Adrenal gland (tissue), 12 donors: ENCODE measurements around the gene HIVEP3. TPM values are rescaled to one million over a fixed set of nuclear protein-coding genes. Genes with fewer than 3 reads are reported as not detected.
A peak's percentile ranks its signal among the peaks of the same experiment; 100 is the strongest.

Experiments
- DNase-seq, 7 donors: peaks; one replicate each; pipeline ENCODE4 v3.0.0-alpha.2; 2019 to 2020
- H3K27ac ChIP-seq, 5 donors: fragments of 200-600 bp; sonication (generic) in 4 of 5; 1 replicate in 3 of 5; 2 replicates in 2 of 5; pipeline versions ENCODE4 v1.5.1 to v1.8.0; 2016 to 2020; ENCODE audit warnings: mild to moderate bottlenecking in 1 of 5
- H3K27me3 ChIP-seq: fragments of 200-600 bp; 2 replicates; pipeline ENCODE4 v1.8.0; 2021
- H3K36me3 ChIP-seq, 2 donors: fragments of 200-600 bp; replicated peaks in 1 of 2; 1 replicate in 1 of 2; 2 replicates in 1 of 2; pipeline versions ENCODE4 v1.5.1 to v1.8.0; 2018 to 2022
- H3K4me1 ChIP-seq, 2 donors: fragments of 200-600 bp; replicated peaks in 1 of 2; 1 replicate in 1 of 2; 2 replicates in 1 of 2; pipeline versions ENCODE4 v1.5.1 to v1.8.0; 2018 to 2021
- H3K4me3 ChIP-seq, 4 donors: fragments of 200-600 bp; sonication (generic) in 3 of 4; one replicate each; pipeline ENCODE4 v1.5.1; 2016 to 2018
- H3K9me3 ChIP-seq, 3 donors: fragments of 200-600 bp; sonication (generic) in 1 of 3; replicated peaks in 1 of 3; 1 replicate in 2 of 3; 2 replicates in 1 of 3; pipeline versions ENCODE4 v1.5.1 to v1.8.0; 2016 to 2021
- CTCF ChIP-seq, 6 experiments: fragments of 450-650 bp in 4 of 6; fragments of 200-600 bp in 2 of 6; sonication (generic) in 1 of 6; IDR thresholded peaks; 1 replicate in 5 of 6; 2 replicates in 1 of 6; pipeline versions ENCODE4 v1.5.1 to v1.8.0; 2016 to 2021; ENCODE audit warnings: antibody characterized with exemption in 6 of 6, mild to moderate bottlenecking in 2 of 6, moderate library complexity in 1 of 6
- POLR2A ChIP-seq, 2 donors: fragments of 450-650 bp; IDR thresholded peaks; one replicate each; pipeline ENCODE4 v1.6.1; 2017; ENCODE audit warnings: antibody characterized with exemption in 2 of 2, mild to moderate bottlenecking in 2 of 2, moderate library complexity in 1 of 2
- WGBS, 4 donors: extraction: QIAGEN DNeasy Blood & Tissue Kit in 2 of 4; methylation state at CpG; one replicate each; pipeline versions ENCODE4 v1.1.5 to v1.1.7; 2013 to 2017; 5-methylcytosine and 5-hydroxymethylcytosine counted together
- intact Hi-C, 2 donors: fragments of 100-400 bp; cut with DNase I; formaldehyde crosslinking; loops; one replicate each; pipeline versions ENCODE4 v1.14.1 to v1.15.0; 2022 to 2023
- polyA plus RNA-seq, 3 donors: library from polyadenylated mRNA; stranded (reverse); fragments of 200-250 nt in 2 of 3; fragments of 350-450 nt in 1 of 3; fragmentation: Illumina TruSeq in 1 of 3; extraction: RNeasy Lipid Tissue Mini Kit (QIAGEN cat#74804) in 1 of 3; gene quantifications; one replicate each; pipeline ENCODE4 v1.2.3, GENCODE V29; 2013 to 2014
- total RNA-seq, 9 donors: library from RNA; depleted of rRNA in 4 of 9; stranded (reverse); fragments of >200 nt in 4 of 9; fragments of 120-200 nt in 1 of 9; fragmentation: NEBNext Ultra II Directional in 1 of 9; extraction: Animal tissue kit (Norgen Biotek cat#: 25700) in 1 of 9; gene quantifications; one replicate each; pipeline versions ENCODE4 v1.1.0 to v1.2.4, GENCODE V29; 2013 to 2023
- donor health status: healthy with polysubstance abuse.
- donor health status: Bipolar disorder and iron deficiency.
- donor health status: DM: yes; HTN: yes; CAD: no.
- donor health status: DM: no; HTN: no; CAD: no.
- donor health status: DM: no; HTN: no; CAD: no.
- donor health status: DM: yes; HTN: yes; CAD: no.

HIVEP3 gene
- total and polyA plus RNA-seq, 12 donors: 3.2 to 7.7 (median 7.0) TPM

GRCh38 chr1:41668967-41669366 is 249.8 kb downstream of the HIVEP3 start:
- Histone ChIP-seq H3K4me1 (peaks cover 0 to 12% of the 10 kb centered on the region in 2 donors), H3K36me3 (no peaks in the 10 kb centered on the region), H3K9me3 (no peaks in the 10 kb centered on the region), H3K27me3 (no peaks in the 10 kb centered on the region), H3K4me3 (no peak overlapping the region), H3K27ac (no peak overlapping the region)
- DNase-seq: no peak
- no peak for TF ChIP-seq POLR2A (IDR thresholded peaks at IDR 0.05)
- no peak for TF ChIP-seq CTCF (IDR thresholded peaks at IDR 0.05)
- intact Hi-C loops: no loop called here
- WGBS, 4 donors: 88 to 97% (median 95%) methylated on average over 2 to 3 of the region's 3 CpGs

- TF ChIP-seq POLR2A (IDR thresholded peaks at IDR 0.05) (no peak), CTCF (IDR thresholded peaks at IDR 0.05) (no peak)
- WGBS, 4 donors: 80 to 90% (median 87%) methylated on average over 7 of the region's 7 CpGs
- Histone ChIP-seq H3K4me1 (peaks cover 0 to 5% of the 10 kb centered on the region in 2 donors), H3K9me3 (no peaks in the 10 kb centered on the region), H3K27me3 (no peaks in the 10 kb centered on the region), H3K27ac (peak overlapping the region in 1 of 5 donors; percentile 45), H3K36me3 (no peaks in the 10 kb centered on the region), H3K4me3 (no peak overlapping the region)
- intact Hi-C loops: no loop called here
- no peak for DNase-seq
Measured at GRCh38 chr1:41668054-41668660, 250.6 kb downstream of the HIVEP3 start.

GRCh38 chr1:41666981-41667631 is 251.6 kb downstream of the HIVEP3 start:
- Histone ChIP-seq H3K36me3 (no peaks in the 10 kb centered on the region), H3K27ac (peak overlapping the region in 1 of 5 donors; percentile 6), H3K4me3 (no peak overlapping the region), H3K9me3 (no peaks in the 10 kb centered on the region), H3K27me3 (no peaks in the 10 kb centered on the region), H3K4me1 (peaks cover 0 to 7% of the 10 kb centered on the region in 2 donors)
- intact Hi-C loops: no loop called here
- DNase-seq: no peak
- TF ChIP-seq CTCF (IDR thresholded peaks at IDR 0.05) (no peak), POLR2A (IDR thresholded peaks at IDR 0.05) (no peak)
- 77 to 91% (median 83%) methylated on average over 3 of the region's 3 CpGs for WGBS, 4 donors

- intact Hi-C loops: no loop called here
- 91 to 94% (median 92%) methylated on average over 6 of the region's 6 CpGs for WGBS, 4 donors
- DNase-seq: no peak
- H3K9me3 ChIP-seq: no peaks in the 10 kb centered on the region
- H3K4me1 ChIP-seq: peaks cover 6 to 12% of the 10 kb centered on the region in 2 donors
- no peak for TF ChIP-seq CTCF (IDR thresholded peaks at IDR 0.05)
- TF ChIP-seq POLR2A (IDR thresholded peaks at IDR 0.05): no peak
- H3K36me3 ChIP-seq: no peaks in the 10 kb centered on the region
- H3K27me3 ChIP-seq: no peaks in the 10 kb centered on the region
- no peak overlapping the region for H3K27ac ChIP-seq
- H3K4me3 ChIP-seq: no peak overlapping the region
Measured at GRCh38 chr1:41665962-41666917, 252.5 kb downstream of the HIVEP3 start.
